Subcutaneous abdominal adipose tissue (tissue), 5 donors: ENCODE data around the gene ZMYND19.
"Not testable (repeated sequence)": the region's sequence is repeated elsewhere in the genome, so short reads cannot be mapped to it uniquely, and the experiment has no call there.

Source experiments
- H3K27ac ChIP-seq: one replicate; pipeline ENCODE4 v1.7.0; 2013; ENCODE audit warnings: low read depth, mild to moderate bottlenecking, inconsistent platforms, low read length, moderate library complexity
- H3K27me3 ChIP-seq, 5 donors: one replicate each; pipeline ENCODE4 v1.7.0; 2013; ENCODE audit warnings: low read length in 5 of 5, inconsistent platforms in 1 of 5; ENCODE audit not compliant: control insufficient read depth in 5 of 5, insufficient read depth in 4 of 5
- H3K36me3 ChIP-seq, 5 donors: one replicate each; pipeline ENCODE4 v1.7.0; 2013; ENCODE audit warnings: low read length in 5 of 5; ENCODE audit not compliant: control insufficient read depth in 5 of 5, insufficient read depth in 5 of 5
- H3K4me1 ChIP-seq, 5 donors: one replicate each; pipeline ENCODE4 v1.7.0; 2013; ENCODE audit warnings: low read length in 5 of 5, mild to moderate bottlenecking in 3 of 5, moderate library complexity in 1 of 5; ENCODE audit not compliant: control insufficient read depth in 5 of 5, insufficient read depth in 5 of 5
- H3K4me3 ChIP-seq, 5 donors: one replicate each; pipeline ENCODE4 v1.7.0; 2013; ENCODE audit warnings: low read length in 5 of 5, low read depth in 1 of 5
- H3K9ac ChIP-seq, 5 donors: one replicate each; pipeline ENCODE4 v1.7.0; 2013; ENCODE audit warnings: low read length in 5 of 5, mild to moderate bottlenecking in 4 of 5, moderate library complexity in 3 of 5
- H3K9me3 ChIP-seq, 5 donors: one replicate each; pipeline ENCODE4 v1.7.0; 2013; ENCODE audit warnings: low read length in 5 of 5; ENCODE audit not compliant: control insufficient read depth in 5 of 5
- donor health status: healthy.
- donor health status: healthy.
- donor health status: healthy.
- donor health status: healthy.
- donor health status: healthy.

ZMYND19 gene

GRCh38 chr9:137538058-137538457, 52.3 kb downstream of the ZMYND19 start:
- Histone ChIP-seq H3K4me1 (peaks cover 3 to 11% (median 9%) of the 10 kb centered on the region in 5 donors), H3K9ac (no peak overlapping the region), H3K36me3 (peaks cover 0 to 46% (median 26%) of the 10 kb centered on the region in 5 donors), H3K27me3 (no peaks in the 10 kb centered on the region), H3K9me3 (no peaks in the 10 kb centered on the region), H3K27ac (no peak overlapping the region), H3K4me3 (no peak overlapping the region)

- H3K4me3 ChIP-seq, H3K9me3 ChIP-seq, H3K27me3 ChIP-seq, H3K27ac ChIP-seq, H3K9ac ChIP-seq: not testable (repeated sequence)
- Histone ChIP-seq H3K4me1 (peaks cover 3 to 11% (median 9%) of the 10 kb centered on the region in 5 donors), H3K36me3 (peaks cover 0 to 33% (median 18%) of the 10 kb centered on the region in 5 donors)
These were observed 53.6 kb downstream of the ZMYND19 start for GRCh38 chr9:137536594-137537131.

GRCh38 chr9:137535120-137535428, 55.2 kb downstream of the ZMYND19 start:
- no peaks in the 10 kb centered on the region for H3K9me3 ChIP-seq
- peaks cover 0 to 18% (median 11%) of the 10 kb centered on the region in 5 donors for H3K36me3 ChIP-seq
- H3K27ac ChIP-seq, result no peak overlapping the region
- H3K4me3 ChIP-seq, result no peak overlapping the region
- peaks cover 3 to 11% (median 9%) of the 10 kb centered on the region in 5 donors for H3K4me1 ChIP-seq
- peak overlapping the region in 2 of 5 donors; percentile 23 to 48 for H3K9ac ChIP-seq
- H3K27me3 ChIP-seq, result no peaks in the 10 kb centered on the region

GRCh38 chr9:137534256-137535119, 55.8 kb downstream of the ZMYND19 start:
- no peaks in the 10 kb centered on the region for H3K27me3 ChIP-seq
- H3K36me3 ChIP-seq, result peaks cover 0 to 13% (median 9%) of the 10 kb centered on the region in 5 donors
- H3K4me1 ChIP-seq, result peaks cover 3 to 11% (median 9%) of the 10 kb centered on the region in 5 donors
- no peaks in the 10 kb centered on the region for H3K9me3 ChIP-seq
- no peak overlapping the region for H3K27ac ChIP-seq
- no peak overlapping the region for H3K4me3 ChIP-seq
- H3K9ac ChIP-seq, result peak overlapping the region in 2 of 5 donors; percentile 23 to 48

GRCh38 chr9:137532891-137533468, 57.3 kb downstream of the ZMYND19 start:
- peaks cover 3 to 11% (median 9%) of the 10 kb centered on the region in 5 donors for H3K4me1 ChIP-seq
- H3K9ac ChIP-seq, H3K36me3 ChIP-seq, H3K27ac ChIP-seq, H3K4me3 ChIP-seq, H3K27me3 ChIP-seq, H3K9me3 ChIP-seq: not testable (repeated sequence)
